Stomach smooth muscle (tissue), 2 donors: ENCODE measurements around the gene VARS2.

Experiments
- H3K27ac ChIP-seq: one replicate; pipeline ENCODE4 v1.7.0; 2013; ENCODE audit warnings: mild to moderate bottlenecking, low read length, inconsistent platforms
- H3K27me3 ChIP-seq, 2 donors: one replicate each; pipeline ENCODE4 v1.7.0; 2013; ENCODE audit warnings: low read length in 2 of 2; ENCODE audit not compliant: insufficient read depth in 2 of 2, control insufficient read depth in 1 of 2
- H3K36me3 ChIP-seq, 2 donors: one replicate each; pipeline ENCODE4 v1.7.0; 2013; ENCODE audit warnings: low read length in 2 of 2; ENCODE audit not compliant: control insufficient read depth in 2 of 2, insufficient read depth in 2 of 2
- H3K4me1 ChIP-seq: one replicate; pipeline ENCODE4 v1.7.0; 2013; ENCODE audit warnings: low read length; ENCODE audit not compliant: control insufficient read depth, insufficient read depth
- H3K4me3 ChIP-seq, 2 donors: one replicate each; pipeline ENCODE4 v1.7.0; 2013; ENCODE audit warnings: low read length in 2 of 2
- H3K9ac ChIP-seq, 2 donors: one replicate each; pipeline ENCODE4 v1.7.0; 2013; ENCODE audit warnings: low read length in 2 of 2, mild to moderate bottlenecking in 1 of 2
- H3K9me3 ChIP-seq, 2 donors: one replicate each; pipeline ENCODE4 v1.7.0; 2013; ENCODE audit warnings: low read length in 2 of 2; ENCODE audit not compliant: control insufficient read depth in 2 of 2
- donor health status: healthy.
- donor health status: Pancreatic carcinoma.

Gene VARS2

DNA sequence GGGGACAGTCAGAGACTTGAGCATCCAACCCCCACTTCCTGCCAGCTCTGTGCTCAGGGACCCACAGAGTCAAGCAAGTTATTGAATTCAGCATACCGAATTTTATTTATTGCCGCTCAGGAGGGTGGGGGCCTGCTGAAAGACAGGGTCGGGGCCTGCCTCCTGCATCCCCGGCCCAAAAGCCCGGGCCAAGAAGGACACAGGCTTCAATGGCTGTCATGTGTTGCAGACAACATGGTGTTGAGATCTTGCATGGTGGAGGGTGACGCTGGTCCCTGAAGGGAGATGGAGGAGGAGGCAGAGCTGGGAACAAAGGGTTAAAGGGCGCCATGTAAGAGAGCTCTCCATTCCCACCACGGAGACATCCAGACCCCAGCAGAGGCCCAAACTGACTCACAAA lies 17.2 kb downstream of the VARS2 start:
- Histone ChIP-seq H3K27ac (no peak overlapping the region), H3K27me3 (no peaks in the 10 kb centered on the region), H3K9me3 (peaks cover 4 to 7% of the 10 kb centered on the region in 2 donors), H3K36me3 (peaks cover 5% of the 10 kb centered on the region in 2 donors), H3K4me3 (no peak overlapping the region), H3K9ac (no peak overlapping the region), H3K4me1 (no peaks in the 10 kb centered on the region)

DNA sequence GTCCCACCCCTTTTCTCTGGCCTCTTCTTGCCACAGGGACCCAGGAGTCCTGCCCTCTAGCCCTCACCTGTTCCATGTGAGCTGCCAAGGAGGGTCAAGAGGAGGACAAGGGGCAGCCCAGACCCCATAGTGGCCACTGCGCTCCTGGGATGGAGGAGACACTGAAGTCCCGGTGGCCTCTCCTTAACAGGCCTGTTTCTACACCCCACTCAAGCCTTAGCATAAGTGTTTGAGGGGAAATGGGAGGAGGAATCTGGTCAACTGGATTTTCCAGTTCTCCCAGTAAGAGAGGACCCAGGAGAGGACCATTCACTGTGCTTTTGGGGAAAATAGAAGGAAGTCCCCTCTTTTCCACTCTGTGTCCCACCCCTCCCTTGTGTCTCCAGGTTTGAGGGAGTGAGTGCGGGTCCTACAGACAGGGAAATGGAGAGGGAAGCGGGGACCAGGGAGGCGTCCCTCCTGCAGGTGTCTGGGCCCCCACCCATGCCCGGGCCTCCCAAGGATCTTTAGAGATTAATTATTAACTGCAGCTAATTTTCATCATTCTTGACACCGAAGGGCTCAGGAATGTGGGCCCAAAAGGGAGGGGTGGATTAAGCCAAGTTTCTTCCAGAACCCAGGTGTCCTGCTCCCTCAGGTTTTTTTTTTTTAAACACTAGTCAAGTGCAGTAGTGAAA lies 18.1 kb downstream of the VARS2 start, which contains the start of gene SFTA2:
Gene SFTA2, minus strand, starts transcription at position 202 of the 677 bp plus-strand sequence. Its CDS starts 74 bp downstream, at position 128.
- no peaks in the 10 kb centered on the region for H3K36me3 ChIP-seq
- H3K27me3 ChIP-seq, result peaks cover 2 to 3% of the 10 kb centered on the region in 2 donors
- no peak within 1 kb of the TSS for H3K9ac ChIP-seq
- H3K4me1 ChIP-seq, result no peaks in the 10 kb centered on the region
- H3K27ac ChIP-seq, result no peak within 1 kb of the TSS
- H3K4me3 ChIP-seq, result no peak within 1 kb of the TSS
- peaks cover 4 to 7% of the 10 kb centered on the region in 2 donors for H3K9me3 ChIP-seq

DNA sequence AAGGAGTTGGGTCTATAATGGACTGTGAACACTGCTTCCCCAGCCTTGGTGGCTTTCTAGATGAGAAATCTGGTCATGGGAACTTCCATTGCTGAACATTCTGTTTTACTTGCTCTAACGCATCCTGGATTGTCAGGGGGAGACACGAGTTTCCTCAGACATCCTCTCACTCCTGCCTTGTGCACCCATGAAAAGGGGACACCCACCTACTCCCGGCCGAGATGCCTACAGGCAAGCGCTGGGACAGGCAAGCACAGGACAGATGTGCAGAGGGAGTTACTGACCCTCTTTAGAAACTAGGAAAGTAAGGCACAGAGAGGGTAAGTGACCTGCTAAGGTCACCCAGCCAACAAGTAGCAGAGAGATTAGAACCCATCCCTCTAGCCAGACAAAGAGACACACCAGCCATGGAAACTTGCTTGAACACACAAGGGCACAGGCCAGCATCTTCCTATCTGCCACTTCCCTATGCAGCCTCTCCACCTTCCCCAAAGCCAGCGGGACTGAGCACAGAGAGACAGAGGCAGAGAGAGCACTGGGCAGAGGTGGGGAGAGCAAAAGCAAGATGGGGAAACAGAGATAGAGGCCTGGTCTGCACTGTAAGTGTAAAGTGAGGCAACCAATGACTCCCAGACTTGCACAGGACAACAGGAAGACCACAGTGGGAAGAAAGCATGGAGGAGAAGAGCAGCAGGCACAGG lies 18.8 kb downstream of the VARS2 start:
- Histone ChIP-seq H3K36me3 (no peaks in the 10 kb centered on the region), H3K9ac (no peak overlapping the region), H3K9me3 (peaks cover 4 to 7% of the 10 kb centered on the region in 2 donors), H3K4me3 (no peak overlapping the region), H3K4me1 (no peaks in the 10 kb centered on the region), H3K27me3 (peaks cover 3 to 5% of the 10 kb centered on the region in 2 donors), H3K27ac (no peak overlapping the region)

DNA sequence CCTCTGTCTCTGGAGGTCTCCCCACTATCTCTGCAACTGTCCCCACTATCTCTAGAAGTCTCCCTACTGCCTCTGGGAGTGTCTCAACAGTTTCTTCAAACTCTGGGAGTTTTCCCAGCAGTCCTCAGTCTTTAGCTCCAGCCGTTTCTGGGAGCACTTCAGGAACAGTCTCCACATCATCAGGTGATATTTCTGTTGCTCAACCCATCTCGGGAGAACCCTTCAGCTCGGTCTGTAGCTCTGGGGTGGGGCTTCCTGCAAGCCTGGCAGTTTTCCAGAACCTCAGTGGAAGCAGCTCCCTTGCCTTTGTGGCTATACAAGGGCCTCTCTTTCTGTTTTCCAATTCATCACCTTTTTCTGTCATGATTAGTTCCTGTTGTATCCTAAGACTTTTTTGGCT lies 21.0 kb downstream of the VARS2 start:
- no peaks in the 10 kb centered on the region for H3K4me1 ChIP-seq

DNA sequence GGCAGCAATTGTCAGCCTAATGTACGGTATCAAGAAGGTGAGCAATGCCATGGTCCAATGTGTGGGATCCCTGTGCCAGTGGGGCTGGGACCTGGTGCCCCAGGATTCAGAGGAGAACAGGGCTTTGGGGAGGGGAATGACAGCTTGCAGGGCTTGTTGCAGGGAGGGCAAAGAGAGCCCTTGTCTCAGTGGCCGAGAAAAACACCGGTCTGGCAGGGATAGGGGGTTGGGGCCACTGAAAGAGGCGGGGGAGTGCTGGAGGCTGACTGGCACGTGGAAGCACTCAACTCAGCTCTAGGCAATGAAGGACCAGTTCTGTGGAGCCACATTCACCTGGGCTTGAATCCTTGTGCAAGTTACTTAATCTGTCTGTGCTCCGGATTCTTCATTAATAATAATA lies 23.2 kb downstream of the VARS2 start:
- Histone ChIP-seq H3K4me3 (no peak overlapping the region), H3K27ac (no peak overlapping the region), H3K36me3 (no peaks in the 10 kb centered on the region), H3K9ac (no peak overlapping the region), H3K4me1 (peaks cover under 1% of the 10 kb centered on the region), H3K27me3 (peaks cover 5 to 10% of the 10 kb centered on the region in 2 donors), H3K9me3 (no peaks in the 10 kb centered on the region)

More for the DNA sequence above, 21.0 kb downstream of the VARS2 start:
- H3K27ac ChIP-seq, result no peak overlapping the region
- no peak overlapping the region for H3K4me3 ChIP-seq
- H3K9ac ChIP-seq, result no peak overlapping the region
- H3K36me3 ChIP-seq, result no peaks in the 10 kb centered on the region
- H3K9me3 ChIP-seq, result no peaks in the 10 kb centered on the region
- peaks cover 5 to 7% of the 10 kb centered on the region in 2 donors for H3K27me3 ChIP-seq

DNA sequence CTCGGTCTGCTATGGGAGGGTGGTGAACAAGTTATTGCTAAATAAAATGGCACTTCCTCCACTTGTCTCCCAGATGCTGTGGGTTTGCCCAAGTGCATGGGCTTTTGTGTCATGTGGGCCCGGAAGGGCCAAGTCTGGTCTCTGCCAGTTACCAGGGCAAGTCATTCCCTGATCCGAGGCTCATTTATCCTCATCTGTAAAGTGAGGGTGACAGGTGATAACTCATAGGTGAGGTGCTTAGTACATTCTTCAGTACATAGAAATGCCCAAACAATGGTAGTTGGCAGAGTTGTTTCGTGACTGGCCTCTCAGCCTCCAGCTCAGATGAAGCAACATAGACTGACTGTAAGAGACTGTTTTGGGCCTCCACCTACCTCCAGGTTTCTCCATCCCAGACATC lies 24.7 kb downstream of the VARS2 start:
- H3K27me3 ChIP-seq, result peaks cover 8 to 15% of the 10 kb centered on the region in 2 donors
- H3K4me3 ChIP-seq, result no peak overlapping the region
- no peak overlapping the region for H3K27ac ChIP-seq
- no peak overlapping the region for H3K9ac ChIP-seq
- H3K36me3 ChIP-seq, result no peaks in the 10 kb centered on the region
- peaks cover 7% of the 10 kb centered on the region for H3K4me1 ChIP-seq
- H3K9me3 ChIP-seq, result no peaks in the 10 kb centered on the region

DNA sequence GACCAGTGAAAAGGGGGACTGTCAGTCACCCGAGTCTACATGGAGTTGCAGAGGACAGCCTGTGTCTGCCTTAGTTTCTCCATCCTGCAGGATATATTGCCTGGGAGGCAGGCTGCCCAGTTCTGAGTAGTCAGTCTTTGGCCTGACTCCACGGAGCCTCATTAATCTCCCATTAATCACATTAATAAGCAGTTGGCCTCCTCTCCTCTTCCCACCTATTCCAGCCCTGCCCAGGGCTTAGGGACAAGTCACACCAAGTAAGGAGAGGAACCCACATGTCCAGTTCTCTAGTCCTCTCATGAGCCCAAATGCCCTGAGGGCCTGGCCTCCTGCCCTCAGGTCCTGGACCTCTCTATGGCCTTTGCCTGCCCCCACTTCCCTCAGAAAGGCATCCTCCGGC lies 25.4 kb downstream of the VARS2 start:
- Histone ChIP-seq H3K36me3 (no peaks in the 10 kb centered on the region), H3K9ac (no peak overlapping the region), H3K9me3 (no peaks in the 10 kb centered on the region), H3K27ac (no peak overlapping the region), H3K27me3 (peaks cover 8 to 15% of the 10 kb centered on the region in 2 donors), H3K4me1 (peaks cover 7% of the 10 kb centered on the region), H3K4me3 (no peak overlapping the region)

DNA sequence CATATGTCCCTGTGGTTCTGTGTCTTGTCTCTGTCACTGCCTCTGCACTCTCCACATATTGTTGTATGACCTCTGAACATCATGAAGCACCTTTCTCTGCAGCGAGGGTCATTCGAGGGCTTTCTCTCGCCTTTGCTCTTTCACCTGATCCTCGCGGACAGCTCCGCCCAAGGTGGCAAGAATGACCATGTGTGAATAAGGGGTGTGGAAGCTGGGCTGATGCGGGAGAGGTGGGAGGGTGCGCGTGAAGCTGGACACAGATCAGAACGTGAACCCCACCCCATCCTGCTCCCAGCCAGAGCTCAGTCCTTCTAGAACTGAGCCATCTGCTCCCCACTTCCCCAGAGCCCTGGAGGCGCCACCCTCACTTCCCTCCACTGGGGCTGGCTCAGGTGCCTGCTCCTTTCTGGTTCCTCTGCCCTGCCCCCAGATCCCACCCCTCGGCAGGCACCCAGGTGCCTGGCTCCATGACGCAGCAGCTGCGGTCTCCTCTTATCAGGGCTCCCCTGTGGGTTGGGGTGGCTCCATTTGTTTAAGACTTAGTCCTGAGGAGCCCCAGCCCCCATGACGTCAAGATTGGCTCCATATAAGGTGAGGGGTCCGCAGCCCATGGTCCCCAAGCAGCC lies 26.4 kb downstream of the VARS2 start, which contains the start of gene MUCL3:
Gene MUCL3, plus strand, starts transcription at position 613 of the 626 bp plus-strand sequence. CDS start 27 bp downstream, outside the sequence.
- H3K27ac ChIP-seq, result no peak within 1 kb of the TSS

DNA sequence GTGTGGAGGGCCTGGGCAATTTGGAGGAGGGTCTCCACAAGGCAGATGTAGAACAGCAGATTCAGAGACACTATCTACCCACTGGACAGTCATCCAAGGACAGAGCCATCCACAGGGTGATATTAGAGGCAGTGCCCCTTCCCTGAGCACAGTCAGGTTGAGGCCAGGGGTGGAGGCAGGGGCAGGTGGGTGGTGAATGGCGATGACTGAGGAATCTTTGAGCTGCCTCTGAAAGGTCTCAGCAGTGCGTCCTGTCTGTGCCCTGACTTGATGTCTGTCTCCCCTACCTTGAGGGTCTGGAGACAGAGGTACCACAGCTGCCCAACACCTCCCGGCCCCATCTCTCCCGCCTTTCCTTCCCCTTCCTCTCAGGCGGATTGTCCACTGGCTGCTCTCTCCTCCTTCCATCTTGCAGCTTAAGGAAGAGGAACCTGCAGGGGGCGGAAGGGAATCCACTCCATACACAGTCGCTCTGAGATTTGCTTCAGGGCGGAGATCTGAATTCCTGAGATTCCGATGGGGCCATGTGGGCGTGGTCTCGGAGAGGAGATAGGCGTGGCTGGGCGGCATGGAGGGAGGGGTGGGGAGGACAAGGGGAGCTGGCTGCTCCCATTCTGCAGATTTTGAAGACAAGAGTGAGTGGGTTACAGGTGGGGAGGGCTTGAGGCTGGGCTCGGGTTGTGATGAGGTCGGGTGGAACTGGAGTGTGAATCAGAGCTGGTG lies 28.5 kb downstream of the VARS2 start:
- Histone ChIP-seq H3K27ac (no peak overlapping the region), H3K4me3 (peak overlapping the region in 1 of 2 donors; percentile 22), H3K9me3 (no peaks in the 10 kb centered on the region), H3K4me1 (peaks cover 7% of the 10 kb centered on the region), H3K9ac (no peak overlapping the region), H3K36me3 (no peaks in the 10 kb centered on the region), H3K27me3 (peaks cover 6 to 10% of the 10 kb centered on the region in 2 donors)

More for the DNA sequence above, 26.4 kb downstream of the VARS2 start, which contains the start of gene MUCL3:
- Histone ChIP-seq H3K36me3 (no peaks in the 10 kb centered on the region), H3K4me1 (peaks cover 7% of the 10 kb centered on the region), H3K27me3 (peaks cover 8 to 15% of the 10 kb centered on the region in 2 donors), H3K4me3 (no peak within 1 kb of the TSS), H3K9ac (no peak within 1 kb of the TSS), H3K9me3 (no peaks in the 10 kb centered on the region)

DNA sequence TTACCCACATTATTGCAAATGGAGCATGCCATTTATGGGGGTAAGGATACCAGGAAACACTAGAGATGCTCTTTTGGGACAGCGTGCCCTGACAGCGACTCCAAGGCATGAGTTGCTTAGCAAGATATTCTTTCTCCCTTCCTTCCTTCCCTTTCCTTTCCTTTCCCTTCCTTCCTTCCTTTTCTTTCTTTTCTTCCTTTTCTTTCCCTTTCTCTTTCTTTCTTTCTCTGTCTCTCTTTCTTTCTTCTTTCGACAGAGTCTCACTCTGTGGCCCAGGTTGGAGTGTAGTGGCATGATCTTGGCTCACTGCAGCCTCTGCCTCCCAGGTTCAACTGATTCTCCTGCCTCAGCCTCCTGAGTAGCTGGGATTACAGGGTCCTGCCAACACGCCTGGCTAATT lies 30.0 kb downstream of the VARS2 start:
- H3K27ac ChIP-seq, result no peak overlapping the region

More for the DNA sequence above, 30.0 kb downstream of the VARS2 start:
- Histone ChIP-seq H3K9me3 (no peaks in the 10 kb centered on the region), H3K36me3 (no peaks in the 10 kb centered on the region), H3K4me1 (peaks cover 7% of the 10 kb centered on the region), H3K27me3 (peaks cover 3 to 8% of the 10 kb centered on the region in 2 donors), H3K9ac (no peak overlapping the region), H3K4me3 (no peak overlapping the region)
